Hepatocyte (in vitro differentiated cells): Measurements from ENCODE around the gene NEIL3.

ENCODE experiments used
- EZH2phosphoT487 ChIP-seq: fragments of 200-600 bp; sonication (generic); IDR thresholded peaks from one replicate; pipeline ENCODE4 v1.6.1; 2018; ENCODE audit warnings: antibody characterized with exemption, mild to moderate bottlenecking, low read depth, moderate library complexity; ENCODE audit not compliant: unreplicated experiment, severe bottlenecking
- TF ChIP-seq, protein P1 (sequence below): fragments of 200-600 bp; sonication (generic); IDR thresholded peaks from 2 replicates; pipeline ENCODE4 v1.5.1; 2016; ENCODE audit warnings: antibody characterized with exemption, mild to moderate bottlenecking; ENCODE audit not compliant: poor library complexity

DNA sequence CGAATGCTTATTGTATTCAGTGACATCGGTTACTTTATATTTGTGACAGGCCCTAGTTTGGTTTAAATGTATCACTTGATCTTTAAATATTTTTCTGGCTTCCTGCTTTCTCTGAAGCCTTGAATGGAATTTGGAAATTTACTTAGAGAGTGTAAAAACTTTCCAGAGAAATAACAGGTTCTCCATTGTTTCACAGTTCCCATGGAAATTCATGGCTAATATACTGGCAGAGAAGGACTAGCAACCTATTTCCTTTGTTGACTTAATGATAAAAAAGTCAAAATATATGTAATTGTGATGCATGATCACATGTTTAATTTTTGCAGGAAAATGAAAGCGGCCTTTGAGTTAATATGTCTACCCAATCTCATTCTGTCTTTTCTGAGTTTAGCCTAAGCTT is 13.2 kb downstream of the NEIL3 start:
- TF ChIP-seq, protein P1, sequence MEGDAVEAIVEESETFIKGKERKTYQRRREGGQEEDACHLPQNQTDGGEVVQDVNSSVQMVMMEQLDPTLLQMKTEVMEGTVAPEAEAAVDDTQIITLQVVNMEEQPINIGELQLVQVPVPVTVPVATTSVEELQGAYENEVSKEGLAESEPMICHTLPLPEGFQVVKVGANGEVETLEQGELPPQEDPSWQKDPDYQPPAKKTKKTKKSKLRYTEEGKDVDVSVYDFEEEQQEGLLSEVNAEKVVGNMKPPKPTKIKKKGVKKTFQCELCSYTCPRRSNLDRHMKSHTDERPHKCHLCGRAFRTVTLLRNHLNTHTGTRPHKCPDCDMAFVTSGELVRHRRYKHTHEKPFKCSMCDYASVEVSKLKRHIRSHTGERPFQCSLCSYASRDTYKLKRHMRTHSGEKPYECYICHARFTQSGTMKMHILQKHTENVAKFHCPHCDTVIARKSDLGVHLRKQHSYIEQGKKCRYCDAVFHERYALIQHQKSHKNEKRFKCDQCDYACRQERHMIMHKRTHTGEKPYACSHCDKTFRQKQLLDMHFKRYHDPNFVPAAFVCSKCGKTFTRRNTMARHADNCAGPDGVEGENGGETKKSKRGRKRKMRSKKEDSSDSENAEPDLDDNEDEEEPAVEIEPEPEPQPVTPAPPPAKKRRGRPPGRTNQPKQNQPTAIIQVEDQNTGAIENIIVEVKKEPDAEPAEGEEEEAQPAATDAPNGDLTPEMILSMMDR: no peak
- TF ChIP-seq EZH2phosphoT487: no peak
